ENCODE measurements around the gene PRELID1.

PRELID1 gene

DNA sequence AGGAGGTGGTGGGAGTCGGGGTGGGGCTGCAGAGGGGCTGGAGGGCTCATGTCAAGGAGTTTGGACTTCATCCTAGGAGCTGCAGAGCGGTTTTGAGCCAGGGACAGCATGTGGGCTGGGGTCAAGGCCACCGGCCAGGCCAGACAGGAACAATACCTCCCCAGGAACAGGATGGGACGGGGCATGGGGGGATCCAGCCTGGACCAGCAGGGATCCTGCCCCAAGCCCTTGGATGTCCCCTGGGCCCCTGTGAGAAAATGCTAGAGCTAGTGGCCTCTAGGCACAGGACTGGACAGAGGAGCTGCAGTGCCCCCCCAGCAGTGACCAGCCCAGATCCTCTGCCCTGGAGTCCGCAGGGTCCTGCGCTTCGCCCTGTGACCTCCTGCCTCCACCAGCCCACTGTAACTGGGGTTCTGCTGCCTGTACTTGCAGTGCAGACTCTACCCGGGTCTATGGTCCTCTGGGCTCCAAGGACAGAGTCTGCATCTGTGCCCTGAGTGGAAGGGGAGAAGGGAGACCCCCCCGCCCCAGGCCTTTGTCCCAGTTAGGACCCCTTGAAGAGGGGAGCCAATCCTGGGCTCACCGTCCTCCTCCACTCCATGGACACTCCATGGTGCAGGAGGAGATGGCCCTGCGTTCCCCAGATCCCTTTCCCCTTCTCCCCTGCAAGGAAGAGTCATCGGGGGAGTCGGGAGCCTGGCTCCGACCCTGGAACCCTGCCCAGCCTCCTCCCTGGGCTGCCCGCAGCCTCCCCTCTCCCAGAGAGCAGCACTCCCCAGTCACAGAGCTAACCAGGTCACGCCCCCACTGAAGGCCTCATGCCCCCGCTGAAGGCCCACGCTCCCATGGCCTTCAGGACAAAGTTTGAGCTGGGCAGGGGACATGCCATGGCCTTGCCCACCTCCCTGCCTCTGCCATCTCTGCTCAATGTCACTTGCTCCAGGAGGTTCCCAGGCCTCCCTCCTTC, 11.1 kb downstream of the PRELID1 start:
- no peak for DNase-seq (ENCODE audit: low read depth)

DNA sequence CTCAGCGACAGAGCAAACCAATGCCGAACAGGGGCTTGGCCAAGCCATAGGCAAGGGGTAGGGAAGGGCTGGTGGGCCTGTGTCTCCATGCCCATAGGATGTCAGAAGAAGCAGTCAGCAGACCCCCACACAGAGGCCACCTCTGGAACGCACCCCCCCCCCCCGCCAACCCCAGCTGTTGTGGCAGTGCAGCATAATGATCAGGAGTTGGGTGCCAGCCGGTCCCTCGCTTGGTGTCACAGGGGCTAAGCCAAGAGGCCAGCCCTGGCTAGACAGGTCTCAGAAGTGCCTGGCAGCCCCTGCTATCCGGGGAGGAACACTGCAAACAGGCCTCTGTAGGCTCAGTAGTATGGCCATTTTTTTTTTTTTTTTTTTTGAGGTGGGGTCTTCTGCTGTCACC, 11.8 kb downstream of the PRELID1 start:
- DNase-seq (ENCODE audit: low read depth): no peak

DNA sequence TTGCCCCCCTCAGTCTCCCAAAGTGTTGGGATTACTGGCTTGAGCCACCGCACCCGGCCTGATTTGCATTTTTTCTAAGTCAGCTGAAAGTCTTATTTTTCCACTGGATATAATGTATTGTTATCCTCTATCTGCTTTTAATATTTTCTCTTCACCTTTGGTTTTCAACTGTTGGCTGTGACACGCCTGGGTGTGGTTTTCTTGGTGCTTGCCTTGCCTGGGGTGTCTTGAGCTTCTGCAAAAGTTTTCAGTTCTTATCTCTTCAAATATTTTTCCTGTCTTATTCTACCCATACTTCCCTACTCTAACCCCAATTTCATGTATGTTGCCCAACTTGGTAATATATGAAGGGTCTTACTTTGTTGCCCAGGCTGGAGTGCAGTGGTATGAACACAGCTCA, 12.4 kb downstream of the PRELID1 start:
- no peak for DNase-seq (ENCODE audit: low read depth)

DNA sequence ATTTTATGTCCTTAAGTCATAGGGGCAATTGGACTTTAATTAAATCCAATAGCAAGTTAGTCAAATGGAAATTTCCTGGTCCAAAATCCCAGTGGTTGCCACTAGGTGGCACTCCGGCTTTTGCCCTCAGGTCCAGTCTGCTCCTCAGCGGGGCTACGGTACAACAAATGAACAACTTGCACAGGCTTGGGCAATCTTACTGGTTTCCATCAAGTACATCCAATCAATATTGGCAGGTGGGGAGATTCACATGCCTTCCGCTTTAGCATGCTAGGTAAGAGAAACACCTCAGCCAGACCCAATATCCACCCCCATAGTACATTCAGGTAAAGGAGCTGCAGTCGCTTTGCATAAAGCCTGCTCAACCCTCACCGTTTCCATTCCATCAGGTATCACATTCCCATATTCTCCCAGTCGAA, 14.4 kb downstream of the PRELID1 start:
- DNase-seq (ENCODE audit: low read depth): peak; percentile 46

DNA sequence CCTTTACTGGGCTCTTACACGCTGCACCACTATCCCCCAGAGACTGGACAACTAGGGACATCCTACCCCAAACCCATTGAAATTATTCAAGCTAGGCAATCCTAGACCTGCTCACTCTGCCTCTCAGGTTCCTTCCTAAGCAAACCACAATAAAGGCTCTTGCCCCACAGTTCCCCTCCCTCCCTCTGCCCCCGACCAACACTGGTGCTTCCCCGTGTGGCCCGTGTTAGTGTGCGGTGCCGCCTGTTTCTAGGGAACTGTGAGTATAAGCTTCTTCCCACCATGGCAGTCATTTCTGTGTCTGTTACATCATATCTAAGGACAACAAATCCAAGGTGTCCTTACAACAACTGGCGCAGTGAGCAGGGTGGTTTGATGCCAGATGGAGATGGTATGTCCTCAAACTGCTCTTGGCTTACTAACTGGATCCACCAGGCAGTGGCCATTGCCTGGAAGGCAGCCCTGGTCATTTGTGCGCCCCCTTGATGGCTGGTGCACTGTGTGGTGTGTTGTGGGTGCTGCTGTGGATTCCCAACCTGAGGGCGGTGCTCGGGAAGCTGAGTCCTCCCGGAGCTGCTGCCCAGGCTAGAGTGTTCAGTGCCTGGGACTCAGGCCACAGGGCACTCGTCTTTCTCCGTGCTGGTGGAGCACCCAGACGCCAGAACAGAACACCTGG, 16.5 kb downstream of the PRELID1 start:
- no peak for DNase-seq (ENCODE audit: low read depth)

DNA sequence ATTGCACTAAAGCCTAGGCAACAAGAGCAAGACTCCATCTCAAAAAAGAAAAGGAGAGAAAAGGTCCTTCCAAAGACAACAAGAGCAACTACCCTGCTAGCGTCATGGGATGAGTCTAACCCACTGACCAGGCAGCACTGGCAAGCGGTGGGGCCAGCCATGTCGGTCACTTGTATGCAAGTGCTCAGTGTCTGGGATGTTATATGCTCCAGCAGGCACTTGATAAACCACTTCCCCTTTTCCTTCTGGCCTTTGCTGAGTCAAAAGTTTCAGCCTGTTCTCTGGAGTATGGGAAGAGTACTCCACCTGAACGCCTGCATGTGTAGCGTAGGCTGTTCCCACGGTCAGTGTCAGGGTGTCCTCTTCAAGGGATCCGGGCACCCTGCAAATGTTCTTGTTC, 17.3 kb downstream of the PRELID1 start:
- no peak for DNase-seq (ENCODE audit: low read depth)

DNA sequence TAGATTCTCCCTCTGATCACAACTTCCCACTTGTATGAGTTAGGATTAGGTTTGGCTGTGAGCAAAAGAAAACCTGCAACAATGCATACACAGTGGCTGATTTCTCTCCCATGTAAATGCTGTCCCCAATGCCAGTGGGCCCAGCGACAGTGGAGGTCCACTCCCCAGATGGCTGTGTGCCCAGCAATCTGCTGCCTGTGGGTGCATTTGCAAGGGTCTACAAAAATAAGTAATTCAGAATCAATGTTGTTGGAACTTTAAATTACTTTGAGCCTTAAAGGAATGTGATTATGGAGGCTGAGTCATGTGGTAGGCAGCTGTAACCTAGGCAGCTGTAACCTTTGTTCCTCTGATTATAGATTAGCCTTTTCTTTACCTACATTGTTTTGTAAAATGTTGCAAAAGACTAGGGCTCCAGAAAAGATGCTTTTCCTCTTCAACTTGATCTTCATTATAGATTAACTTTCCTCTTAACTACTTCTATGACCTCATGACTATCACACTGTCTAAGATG, 22.3 kb downstream of the PRELID1 start:
- no peak for DNase-seq (ENCODE audit: low read depth)

DNA sequence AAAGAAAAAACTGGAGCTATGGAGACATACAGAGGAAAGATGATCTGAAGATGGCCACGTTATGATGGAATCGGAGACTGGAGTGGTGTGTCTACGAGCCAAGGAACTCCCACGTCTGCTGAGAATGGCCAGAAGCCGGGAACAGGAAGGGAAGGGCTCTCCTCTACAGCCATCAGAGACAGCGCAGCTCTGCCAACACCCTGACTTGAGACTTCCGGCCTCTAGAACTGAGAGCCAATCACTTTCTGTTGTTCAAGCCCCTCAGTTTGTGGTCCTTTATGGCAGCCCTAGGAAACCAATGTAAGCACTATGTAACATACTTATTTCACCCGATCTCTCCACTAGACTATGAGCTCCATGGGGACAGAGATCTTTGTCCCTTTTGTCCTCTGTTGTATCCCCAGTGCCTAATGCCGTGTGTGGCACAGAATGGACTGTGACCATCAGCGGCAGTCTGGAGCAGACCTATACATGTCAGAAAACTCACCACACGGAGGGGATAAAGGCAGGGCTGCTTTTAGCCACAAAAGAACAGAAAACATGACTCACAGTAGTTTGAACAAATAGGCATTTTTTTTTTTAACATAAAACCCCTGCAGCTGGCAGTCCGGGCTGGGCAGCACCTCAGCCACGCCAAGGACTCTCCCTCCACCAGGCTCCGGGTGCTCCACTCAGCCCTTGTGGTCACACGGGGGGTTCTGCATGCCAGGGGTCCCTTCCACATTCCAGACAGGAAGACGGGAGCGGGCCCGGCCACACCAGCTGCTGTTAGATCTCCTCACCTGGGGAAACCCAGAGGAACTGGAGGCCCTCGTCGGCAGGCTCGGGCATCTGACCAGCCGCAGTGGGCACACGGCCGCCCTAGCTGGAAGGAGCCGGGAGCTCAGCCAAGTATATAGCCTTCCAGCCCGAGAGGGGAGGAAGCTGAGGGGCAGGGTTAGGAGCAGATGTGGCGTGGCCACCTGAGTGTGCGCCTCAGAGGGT, 24.2 kb downstream of the PRELID1 start:
- DNase-seq (ENCODE audit: low read depth): no peak

DNA sequence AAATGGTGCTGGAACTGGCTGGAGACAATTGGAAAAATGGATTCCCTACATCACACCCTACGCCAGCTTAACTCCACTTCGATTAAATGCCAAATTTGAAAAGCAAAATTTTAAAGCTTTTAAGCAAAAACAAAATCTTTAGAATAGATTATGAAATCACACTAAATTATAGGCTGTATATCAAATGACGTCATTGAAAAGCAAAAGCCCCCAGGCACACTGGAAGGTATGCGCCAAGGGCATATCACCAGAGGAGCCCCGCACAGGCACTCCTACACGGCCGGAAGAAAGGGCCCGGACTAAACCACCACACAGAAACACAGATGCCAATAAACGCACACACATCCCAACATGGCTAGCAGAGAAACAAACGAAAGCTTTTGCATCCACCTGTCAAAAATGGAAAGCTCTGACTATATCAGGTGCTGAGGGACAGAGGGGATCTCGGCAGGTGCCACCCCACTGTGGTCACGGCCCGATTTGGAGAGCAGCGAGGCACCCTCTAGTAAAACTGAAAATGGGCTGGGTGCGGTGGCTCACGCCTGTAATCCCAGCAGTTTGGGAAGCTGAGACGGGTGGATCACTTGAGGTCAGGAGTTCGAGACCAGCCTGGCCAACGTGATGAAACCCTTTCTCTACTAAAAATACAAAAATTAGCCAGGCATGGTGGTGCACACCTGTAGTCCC, 25.1 kb downstream of the PRELID1 start:
- no peak for DNase-seq (ENCODE audit: low read depth)

DNA sequence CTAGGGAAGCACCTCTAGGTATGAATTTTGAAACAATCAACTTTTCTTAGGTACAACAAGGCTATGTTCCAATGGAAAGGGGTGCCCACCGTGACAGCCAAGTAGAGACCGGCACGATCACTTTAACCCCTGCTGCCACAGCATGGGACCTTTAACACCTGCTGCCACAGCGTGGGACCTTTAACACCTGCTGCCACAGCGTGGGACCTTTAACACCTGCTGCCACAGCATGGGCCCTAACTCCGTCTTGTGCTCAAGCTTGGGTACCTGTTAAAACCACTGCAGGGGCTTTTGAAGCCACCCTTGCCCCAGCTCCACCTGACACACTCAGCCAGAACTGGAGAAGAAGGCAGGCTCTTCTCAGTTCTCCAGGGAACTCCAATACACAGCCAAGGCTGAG, 26.3 kb downstream of the PRELID1 start:
- DNase-seq (ENCODE audit: low read depth): no peak

DNA sequence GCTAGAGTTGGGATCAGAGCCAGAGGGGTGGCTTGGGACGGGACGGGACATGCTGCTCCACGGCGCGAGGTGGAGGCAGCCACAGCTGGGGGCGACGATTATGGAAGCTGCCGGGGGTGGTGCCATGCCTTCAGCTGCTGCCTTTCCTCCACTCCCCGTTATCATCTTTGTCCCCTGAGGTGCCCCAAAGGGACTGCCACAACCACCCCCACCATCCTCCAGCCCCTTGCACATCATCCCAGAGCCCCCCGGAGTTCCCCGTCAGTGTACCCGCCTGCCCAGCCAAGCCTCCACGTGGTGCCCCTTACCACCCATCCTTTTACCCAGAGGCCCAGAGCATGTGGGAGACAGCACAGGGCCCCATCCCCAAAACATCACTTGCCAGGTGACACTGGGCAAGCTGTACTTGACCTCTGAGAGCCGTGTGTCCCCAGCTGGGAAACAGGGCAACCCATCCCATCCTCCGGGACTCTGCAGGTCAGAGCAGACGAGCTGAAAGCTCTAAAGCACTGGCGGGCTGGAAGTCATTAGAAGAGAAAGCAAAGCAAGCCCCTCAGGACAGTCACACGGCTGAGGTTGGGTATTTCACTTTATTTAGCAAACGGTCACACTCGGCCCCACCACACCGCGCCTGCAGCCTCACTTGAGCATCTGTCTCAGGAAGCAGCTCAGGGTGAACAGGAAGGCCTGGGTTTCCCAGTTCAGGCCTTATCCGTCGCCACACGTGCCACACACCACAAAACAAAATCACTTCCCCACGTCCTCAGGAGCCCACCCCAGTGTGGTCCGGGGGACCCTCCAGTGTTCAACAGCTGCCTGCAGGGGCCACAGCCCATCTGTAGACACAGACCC, 27.6 kb downstream of the PRELID1 start:
- no peak for DNase-seq (ENCODE audit: low read depth)

DNA sequence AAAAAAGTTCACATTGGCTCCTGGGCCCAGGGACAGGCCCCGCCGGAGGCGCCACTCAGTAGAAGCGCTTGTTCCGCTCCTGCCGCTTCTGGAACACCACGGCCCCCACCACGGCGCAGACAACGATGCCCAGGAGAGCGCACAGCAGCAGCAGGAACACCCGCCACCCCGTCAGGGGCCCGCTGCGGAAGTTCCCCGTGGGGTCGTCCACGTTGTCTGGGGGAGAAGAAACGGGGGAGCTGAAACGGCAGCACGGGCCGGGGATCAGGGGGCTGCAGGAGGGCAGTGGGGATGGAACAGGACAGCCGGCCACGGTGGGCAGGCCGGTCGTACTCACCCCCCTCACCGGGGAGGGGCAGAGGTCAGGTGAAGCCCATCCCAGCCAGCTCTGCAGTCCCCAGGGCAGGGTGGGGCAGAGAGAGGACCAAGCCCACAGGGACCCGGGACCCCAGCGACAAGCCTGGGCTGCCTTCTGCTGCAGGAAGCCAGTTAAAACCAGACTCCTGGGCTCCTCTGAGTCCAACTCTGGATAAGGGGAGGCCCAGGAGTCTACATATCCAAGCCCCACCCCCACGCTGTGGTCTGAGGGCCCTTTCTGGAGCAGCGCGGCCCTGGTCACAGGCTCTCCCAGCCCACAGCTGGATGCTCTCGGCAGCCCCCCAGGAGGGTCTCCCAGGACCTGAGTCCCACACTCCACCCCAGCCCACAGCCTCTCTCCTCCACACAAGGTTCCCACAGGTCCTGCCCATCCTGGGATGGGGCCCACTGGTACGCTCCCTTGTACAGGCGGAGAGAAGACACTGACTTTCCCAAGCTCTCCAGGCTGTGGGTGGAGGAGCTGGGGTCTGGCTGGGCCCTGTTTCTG, 28.7 kb downstream of the PRELID1 start:
- no peak for DNase-seq (ENCODE audit: low read depth)

DNA sequence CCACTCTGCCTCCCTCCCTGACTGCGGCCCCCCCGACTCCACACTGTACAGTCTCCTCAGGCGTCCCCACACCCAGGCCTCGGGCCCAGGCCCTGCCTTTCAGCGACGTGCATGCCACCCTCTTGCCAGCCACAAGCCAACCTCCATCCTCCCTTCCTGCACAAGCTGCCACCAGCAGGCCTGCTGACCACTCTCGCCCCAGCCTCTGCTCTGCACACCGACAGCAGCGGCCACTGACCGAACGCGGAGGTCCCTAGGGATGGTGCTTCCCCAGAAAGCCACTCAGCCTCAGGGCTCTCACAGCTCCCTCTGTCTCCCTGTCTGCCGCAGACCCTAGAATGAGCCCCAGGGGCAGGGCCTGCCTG, 29.3 kb downstream of the PRELID1 start:
- DNase-seq (ENCODE audit: low read depth): no peak

DNA sequence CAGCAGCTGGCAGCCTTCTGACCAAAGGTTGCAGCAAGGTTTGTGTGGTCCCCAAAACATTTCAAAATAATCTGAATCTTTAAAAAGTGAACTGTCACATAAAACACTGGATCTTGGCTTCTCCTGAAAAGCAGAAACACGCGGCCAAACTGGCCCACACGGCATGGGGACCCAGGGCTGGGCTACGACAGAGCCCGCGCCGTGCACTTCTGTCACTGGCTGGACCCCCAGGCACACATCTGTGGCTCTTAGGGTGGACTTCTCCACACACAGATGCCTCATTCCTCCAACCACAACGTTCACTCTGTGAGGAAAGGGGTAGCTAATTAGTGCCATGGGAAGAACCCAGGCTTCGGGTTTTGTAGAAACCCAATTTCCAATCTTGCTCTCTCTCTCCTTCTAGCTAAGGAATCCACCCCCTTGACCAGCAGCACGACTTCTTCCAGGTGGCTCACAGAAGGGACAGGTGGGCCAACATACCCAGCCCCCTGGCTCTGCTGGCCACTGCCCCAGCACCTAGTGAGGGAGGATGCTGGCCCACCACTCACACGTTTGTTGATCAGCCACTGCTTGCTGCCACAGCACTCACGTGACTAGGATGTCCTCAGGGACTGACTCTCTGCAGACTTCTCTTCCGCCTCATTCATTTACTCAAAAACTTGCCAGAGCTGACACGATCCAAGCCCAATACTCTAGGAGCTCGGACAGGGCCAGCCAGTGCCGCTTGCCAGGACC, 30.0 kb downstream of the PRELID1 start:
- no peak for DNase-seq (ENCODE audit: low read depth)

DNA sequence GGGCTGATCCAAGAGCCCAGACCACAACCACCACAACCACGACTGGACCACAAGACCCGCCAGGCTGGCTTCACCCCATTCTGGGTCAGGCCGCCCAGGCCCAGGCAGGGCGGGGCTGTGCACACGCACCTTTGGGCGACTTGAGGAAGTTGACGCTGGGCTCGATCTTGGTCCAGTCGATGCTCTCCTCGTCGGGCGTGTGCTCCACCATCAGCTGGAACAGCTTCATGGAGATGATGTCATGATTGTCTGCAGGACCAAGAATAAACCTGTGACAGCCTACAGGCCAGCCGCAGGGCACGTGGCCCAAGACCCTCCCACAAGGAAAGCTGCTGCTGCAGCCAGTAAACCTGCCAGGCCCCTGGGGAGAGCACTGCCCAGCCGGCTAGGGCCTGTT, 30.6 kb downstream of the PRELID1 start:
- DNase-seq (ENCODE audit: low read depth): no peak

DNA sequence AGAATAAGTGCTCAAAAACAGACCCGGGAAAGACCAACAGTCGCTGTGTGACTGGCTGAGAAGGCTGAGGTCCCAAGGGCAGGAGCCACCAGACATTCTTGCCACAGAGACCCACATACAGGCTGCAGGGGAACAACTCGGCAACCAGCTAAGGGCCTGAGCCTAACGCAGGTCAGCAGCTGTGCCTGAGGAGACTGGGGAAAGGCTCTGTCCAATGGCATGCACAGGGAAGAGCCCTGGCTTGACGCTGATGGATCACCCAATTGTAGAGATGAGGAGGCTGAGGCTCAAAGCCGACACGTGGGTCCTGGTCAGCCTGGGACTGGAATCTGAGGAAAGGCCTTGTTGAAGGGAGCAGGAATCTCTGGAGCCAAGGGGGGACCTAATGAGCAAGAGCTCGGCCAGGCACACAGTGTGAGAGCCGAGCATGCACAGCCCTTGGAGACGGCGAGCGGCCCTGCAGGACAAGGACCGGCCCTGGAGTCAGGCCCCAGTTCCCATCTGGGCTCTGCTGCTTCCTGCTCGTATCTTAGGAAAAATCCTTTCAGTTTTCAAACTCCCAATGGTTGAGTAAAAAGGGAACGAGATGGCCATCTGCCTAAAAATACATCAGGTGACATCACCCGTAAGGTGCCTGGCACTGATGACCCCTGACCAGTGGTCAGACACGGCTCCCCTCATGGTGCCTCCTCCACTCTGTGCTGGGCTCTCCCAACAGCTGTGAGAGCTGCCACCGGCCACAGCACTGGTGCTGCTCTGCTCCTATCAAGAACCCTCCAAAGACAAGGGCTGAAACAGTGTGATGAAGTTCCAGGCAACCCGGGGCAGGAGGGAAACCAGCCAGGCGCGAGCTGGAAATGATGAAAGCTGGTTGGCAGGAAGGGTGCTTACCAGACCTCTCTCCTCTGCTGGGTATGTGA, 31.4 kb downstream of the PRELID1 start:
- DNase-seq (ENCODE audit: low read depth): no peak

DNA sequence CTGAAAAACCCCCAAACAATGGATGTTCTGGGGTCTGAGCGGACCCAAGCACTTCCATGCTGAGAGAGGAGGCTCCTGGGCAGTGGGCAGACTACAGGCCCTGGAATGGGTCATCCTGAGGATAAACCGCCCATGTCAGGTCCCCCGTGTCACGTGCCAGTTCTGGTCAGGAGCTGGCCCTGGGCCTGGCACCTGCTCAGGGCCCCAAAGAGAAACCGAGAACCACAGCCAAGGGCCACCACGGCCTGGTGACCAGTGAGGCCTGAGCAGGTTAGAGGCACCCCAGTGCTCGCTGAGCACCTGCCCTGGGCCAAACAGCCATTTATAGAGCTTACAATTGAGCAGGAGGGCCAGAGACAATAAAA, 32.1 kb downstream of the PRELID1 start:
- DNase-seq (ENCODE audit: low read depth): no peak

DNA sequence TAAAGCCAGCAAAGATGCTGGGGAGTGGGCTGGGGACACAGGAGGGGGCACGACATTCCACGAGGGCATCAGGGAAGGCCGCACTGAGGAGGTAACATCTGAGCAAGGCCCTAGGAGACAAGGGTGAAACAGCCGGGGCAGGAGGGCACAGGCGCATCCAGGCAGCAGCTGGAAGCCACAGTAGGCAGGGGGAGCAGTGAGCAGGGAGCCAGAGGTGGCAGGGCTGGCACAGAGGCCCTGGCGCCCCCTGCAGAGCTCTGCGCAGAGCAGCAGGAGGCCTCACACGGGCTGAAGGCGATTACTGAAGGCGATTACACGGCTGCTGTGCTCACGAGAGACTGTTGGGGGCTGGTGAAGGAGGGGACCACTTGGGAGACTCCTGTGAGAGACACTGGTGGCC, 32.5 kb downstream of the PRELID1 start:
- DNase-seq (ENCODE audit: low read depth): no peak

Measured in GM04504 (cell line).